B cell (primary cell): ENCODE data around the gene CTAGE4. TPM values are rescaled to one million over a fixed set of nuclear protein-coding genes. Genes with fewer than 3 reads are reported as not detected.
"Not testable (repeated sequence)": the region's sequence is repeated elsewhere in the genome, so short reads cannot be mapped to it uniquely, and the experiment has no call there.

Experiments
- ATAC-seq: fragments of 200-7000 bp; cut with Tn5 transposase; one replicate; pipeline ENCODE4 v1.10.0; 2021; ENCODE audit warnings: low read depth, mild to moderate bottlenecking, moderate number of reproducible peaks, moderate library complexity
- CTCF ChIA-PET: fragments of 350-600 bp; sonication (Branson Sonifier 250); formaldehyde crosslinking; loops from one replicate; lab custom pipeline; 2021; ENCODE audit warnings: antibody characterized with exemption, inconsistent platforms; lab: Charles Lee
- POLR2A ChIA-PET: fragments of 350-600 bp; sonication (Branson Sonifier 250); formaldehyde crosslinking; loops from one replicate; lab custom pipeline; 2021; ENCODE audit warnings: antibody characterized with exemption; lab: Charles Lee
- DNase-seq: peaks from one replicate; pipeline ENCODE4 v3.0.0; 2013
- H2AFZ ChIP-seq: 2 replicates; pipeline ENCODE4 v1.6.1; 2012; ENCODE audit warnings: mild to moderate bottlenecking, low read depth, low read length; ENCODE audit not compliant: insufficient read depth, poor library complexity, severe bottlenecking
- H3K27ac ChIP-seq, 2 donors: 1 replicate in 1 of 2; 2 replicates in 1 of 2; pipeline ENCODE4 v1.5.1; 2012 to 2013; ENCODE audit warnings: low read length in 2 of 2, mild to moderate bottlenecking in 2 of 2, moderate library complexity in 1 of 2
- H3K27me3 ChIP-seq, 4 experiments: fragments of 200-600 bp in 1 of 4; sonication (generic) in 1 of 4; replicated peaks in 1 of 4; 1 replicate in 2 of 4; 2 replicates in 2 of 4; pipeline versions ENCODE4 v1.6.1 to v1.7.0; 2013 to 2016; ENCODE audit warnings: low read length in 3 of 4, mild to moderate bottlenecking in 2 of 4, mixed read lengths in 1 of 4, moderate library complexity in 1 of 4; ENCODE audit not compliant: insufficient read depth in 4 of 4, control insufficient read depth in 3 of 4; ENCODE audit errors: control extremely low read depth in 1 of 4
- H3K36me3 ChIP-seq, 2 experiments: replicated peaks in 1 of 2; 1 replicate in 1 of 2; 2 replicates in 1 of 2; pipeline versions ENCODE4 v1.6.1 to v1.7.1; 2013; ENCODE audit warnings: low read length in 1 of 2; ENCODE audit not compliant: insufficient read depth in 2 of 2, control insufficient read depth in 1 of 2; ENCODE audit errors: control extremely low read depth in 1 of 2, extremely low read depth in 1 of 2
- H3K4me1 ChIP-seq, 2 donors: fragments of 200-600 bp in 1 of 2; sonication (generic) in 1 of 2; 1 replicate in 1 of 2; 2 replicates in 1 of 2; pipeline versions ENCODE4 v1.5.1 to v1.6.1; 2013 to 2017; ENCODE audit warnings: low read length in 2 of 2; ENCODE audit not compliant: control insufficient read depth in 2 of 2, insufficient read depth in 2 of 2
- H3K4me2 ChIP-seq: replicated peaks from 2 replicates; pipeline ENCODE3; 2012; ENCODE audit warnings: mild to moderate bottlenecking, low read depth, low read length; ENCODE audit not compliant: poor library complexity, severe bottlenecking
- H3K4me3 ChIP-seq, 5 experiments: fragments of 200-600 bp in 1 of 5; sonication (generic) in 1 of 5; 1 replicate in 3 of 5; 2 replicates in 2 of 5; pipeline versions ENCODE4 v1.5.1 to v1.7.0; 2011 to 2016; ENCODE audit warnings: low read length in 4 of 5, mild to moderate bottlenecking in 4 of 5, low read depth in 2 of 5, control low read depth in 1 of 5, moderate library complexity in 1 of 5; ENCODE audit not compliant: insufficient read depth in 1 of 5; ENCODE audit errors: control extremely low read depth in 1 of 5, extremely low read depth in 1 of 5
- H3K79me2 ChIP-seq: fragments of 200-600 bp; sonication (generic); one replicate; pipeline ENCODE4 v1.6.0; 2016; ENCODE audit warnings: low read length; ENCODE audit not compliant: control insufficient read depth, insufficient read depth
- H3K9ac ChIP-seq: fragments of 200-600 bp; sonication (generic); 2 replicates; pipeline ENCODE4 v1.6.1; 2017; ENCODE audit warnings: mild to moderate bottlenecking, low read length, moderate library complexity
- H3K9me3 ChIP-seq, 3 donors: one replicate each; pipeline versions ENCODE4 v1.6.1 to v1.7.1; 2013; ENCODE audit warnings: low read length in 2 of 3; ENCODE audit not compliant: control insufficient read depth in 2 of 3, insufficient read depth in 1 of 3; ENCODE audit errors: control extremely low read depth in 1 of 3
- H4K20me1 ChIP-seq: 2 replicates; pipeline ENCODE4 v1.6.0; 2012; ENCODE audit warnings: mild to moderate bottlenecking, low read length; ENCODE audit not compliant: insufficient read depth, control insufficient read depth, poor library complexity, severe bottlenecking
- H3K27ac Mint-ChIP-seq: one replicate; pipeline ENCODE4 v1.8.0; 2021; ENCODE audit warnings: mixed read lengths
- H3K27me3 Mint-ChIP-seq: one replicate; pipeline ENCODE4 v1.8.0; 2021; ENCODE audit warnings: mixed read lengths
- H3K4me1 Mint-ChIP-seq: one replicate; pipeline ENCODE4 v1.8.0; 2021; ENCODE audit warnings: mixed read lengths
- H3K4me3 Mint-ChIP-seq: one replicate; pipeline ENCODE4 v1.8.0; 2021; ENCODE audit warnings: mixed read lengths
- H3K9me3 Mint-ChIP-seq: one replicate; pipeline ENCODE4 v1.8.0; 2022; ENCODE audit warnings: mixed read lengths; ENCODE audit not compliant: insufficient read depth
- EZH2 ChIP-seq: IDR thresholded peaks from 2 replicates; pipeline ENCODE4 v1.6.1; 2012; ENCODE audit warnings: borderline replicate concordance, low read depth, mild to moderate bottlenecking, moderate library complexity, low read length; ENCODE audit not compliant: insufficient read depth, poor library complexity, severe bottlenecking
- WGBS: methylation state at CpG from one replicate; pipeline ENCODE4 v1.1.5; 2013; ENCODE audit warnings: missing lambda C conversion rate; ENCODE audit not compliant: insufficient coverage; 5-methylcytosine and 5-hydroxymethylcytosine counted together
- intact Hi-C: fragments of 100-400 bp; cut with micrococcal nuclease; formaldehyde crosslinking; loops from one replicate; pipeline ENCODE4 v1.10.0; 2022
- polyA plus RNA-seq: library from polyadenylated mRNA; depleted of rRNA; stranded (reverse); fragments of >200 nt; gene quantifications from 2 replicates; pipeline ENCODE4 v1.2.3, GENCODE V29; 2012
- total RNA-seq, 2 donors: library from RNA; stranded (reverse); fragments of 120-200 nt in 1 of 2; gene quantifications; 1 replicate in 1 of 2; 2 replicates in 1 of 2; pipeline versions ENCODE4 v1.2.3 to v1.2.4, GENCODE V29; 2013 to 2022
- TF ChIP-seq, protein P1 (sequence below): fragments of 200-600 bp; IDR thresholded peaks from one replicate; pipeline ENCODE4 v1.8.0; 2022; ENCODE audit warnings: antibody characterized with exemption, mild to moderate bottlenecking

Gene CTAGE4
- total and polyA plus RNA-seq, 2 donors (not counting 1 experiment from before 2014, with no cell fraction given): 0.12 TPM; not detected in 1

DNA sequence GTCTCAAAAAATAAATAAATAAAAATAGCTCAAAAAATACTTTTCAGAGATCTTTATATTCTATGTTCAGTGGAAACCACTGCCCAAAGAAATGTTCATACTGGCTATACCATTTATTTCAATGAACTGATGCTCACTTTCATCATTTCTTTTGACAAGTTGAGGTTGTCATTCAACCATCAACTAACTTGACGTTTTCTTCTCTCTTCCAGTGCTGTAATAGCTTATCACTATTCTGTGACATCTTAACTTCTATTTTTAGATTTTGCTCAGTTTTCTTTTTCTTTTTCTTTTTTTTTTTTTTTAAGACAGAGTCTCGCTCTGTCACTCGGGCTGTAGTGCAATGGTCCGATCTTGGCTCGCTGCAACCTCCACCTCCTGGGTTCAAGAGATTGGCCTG lies 8.7 kb upstream of the CTAGE4 start:
- Histone ChIP-seq H3K4me1 (no peaks in the 10 kb centered on the region), H2AFZ (no peak overlapping the region), H3K36me3 (no peaks in the 10 kb centered on the region), H3K27me3 (peaks cover 0 to 4% (median 0%) of the 10 kb centered on the region in 4 experiments), H3K27ac (no peak overlapping the region), H3K4me2 (no peak overlapping the region), H4K20me1 (no peaks in the 10 kb centered on the region), H3K9me3 (peaks cover 0 to 9% (median 0%) of the 10 kb centered on the region in 3 donors), H3K79me2 (no peaks in the 10 kb centered on the region), H3K4me3 (no peak overlapping the region), H3K9ac (no peak overlapping the region)
- CTCF ChIA-PET: no interaction called here
- TF ChIP-seq, protein P1, sequence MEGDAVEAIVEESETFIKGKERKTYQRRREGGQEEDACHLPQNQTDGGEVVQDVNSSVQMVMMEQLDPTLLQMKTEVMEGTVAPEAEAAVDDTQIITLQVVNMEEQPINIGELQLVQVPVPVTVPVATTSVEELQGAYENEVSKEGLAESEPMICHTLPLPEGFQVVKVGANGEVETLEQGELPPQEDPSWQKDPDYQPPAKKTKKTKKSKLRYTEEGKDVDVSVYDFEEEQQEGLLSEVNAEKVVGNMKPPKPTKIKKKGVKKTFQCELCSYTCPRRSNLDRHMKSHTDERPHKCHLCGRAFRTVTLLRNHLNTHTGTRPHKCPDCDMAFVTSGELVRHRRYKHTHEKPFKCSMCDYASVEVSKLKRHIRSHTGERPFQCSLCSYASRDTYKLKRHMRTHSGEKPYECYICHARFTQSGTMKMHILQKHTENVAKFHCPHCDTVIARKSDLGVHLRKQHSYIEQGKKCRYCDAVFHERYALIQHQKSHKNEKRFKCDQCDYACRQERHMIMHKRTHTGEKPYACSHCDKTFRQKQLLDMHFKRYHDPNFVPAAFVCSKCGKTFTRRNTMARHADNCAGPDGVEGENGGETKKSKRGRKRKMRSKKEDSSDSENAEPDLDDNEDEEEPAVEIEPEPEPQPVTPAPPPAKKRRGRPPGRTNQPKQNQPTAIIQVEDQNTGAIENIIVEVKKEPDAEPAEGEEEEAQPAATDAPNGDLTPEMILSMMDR: no peak
- no peak for TF ChIP-seq EZH2
- ATAC-seq (no peak), DNase-seq (no peak)
- peaks cover 8% of the 10 kb centered on the region for H3K9me3 Mint-ChIP-seq
- no peak overlapping the region for H3K27ac Mint-ChIP-seq
- peaks cover 8% of the 10 kb centered on the region for H3K27me3 Mint-ChIP-seq
- POLR2A ChIA-PET: no interaction called here
- WGBS: 100% methylated on average over 2 of the region's 5 CpGs
- intact Hi-C loops: no loop called here
- peaks cover 3% of the 10 kb centered on the region for H3K4me1 Mint-ChIP-seq
- H3K4me3 Mint-ChIP-seq: no peak overlapping the region

DNA sequence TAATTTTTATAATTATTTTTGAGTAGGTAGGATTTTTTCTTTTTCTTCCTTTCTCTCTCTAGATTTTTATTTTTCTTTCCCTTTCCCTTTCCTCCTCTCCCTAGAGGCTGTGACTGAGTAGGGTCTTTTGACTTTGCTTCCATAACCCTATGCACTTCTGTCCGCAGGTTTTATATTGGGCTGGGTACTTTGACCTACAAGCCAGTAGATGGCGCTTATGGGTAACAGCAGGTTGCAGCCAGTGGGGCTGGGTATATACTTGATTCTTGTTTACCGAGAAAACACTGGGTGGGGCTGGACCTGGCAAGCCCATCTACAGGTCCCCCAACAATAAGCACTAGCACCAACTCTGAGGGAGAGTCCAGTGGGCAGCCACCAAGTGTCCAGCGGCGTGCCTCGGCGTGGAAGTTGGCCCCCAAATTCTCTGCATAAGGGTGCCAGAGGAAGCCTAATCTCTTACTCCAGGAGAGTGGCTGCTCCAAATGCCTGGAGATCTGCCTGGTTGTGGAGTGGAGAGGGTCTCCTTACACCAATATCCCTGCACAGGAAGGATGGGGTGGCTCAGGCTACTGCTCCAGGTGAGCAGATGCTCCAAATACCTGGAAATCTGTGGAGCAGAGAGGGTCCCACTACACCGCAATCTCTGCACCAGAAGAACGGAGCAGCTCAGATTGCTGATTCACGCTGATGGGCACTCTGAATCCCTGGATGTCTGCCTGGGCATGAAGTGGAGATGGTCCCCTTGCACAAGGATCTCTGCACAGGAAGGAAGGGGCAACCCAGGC lies 4.7 kb upstream of the CTAGE4 start:
- H3K27me3 Mint-ChIP-seq, H3K4me3 ChIP-seq, H3K27ac ChIP-seq, POLR2A ChIA-PET, H4K20me1 ChIP-seq, H3K9ac ChIP-seq, H3K9me3 Mint-ChIP-seq, H2AFZ ChIP-seq, H3K27me3 ChIP-seq, H3K27ac Mint-ChIP-seq, intact Hi-C loops, H3K4me1 Mint-ChIP-seq, H3K4me3 Mint-ChIP-seq, H3K36me3 ChIP-seq, H3K79me2 ChIP-seq, H3K4me1 ChIP-seq, H3K9me3 ChIP-seq: not testable (repeated sequence)
- peak; percentile 48 for DNase-seq
- peak; percentile 92 for ATAC-seq
- WGBS: no CpG with 5 or more reads among the region's 10 CpGs
- H3K4me2 ChIP-seq: peak overlapping the region; percentile 2
- CTCF ChIA-PET: interaction anchor here (0.8 to 1.9 kb wide), 5 partner anchors 10 to 216 kb away, joined by 3 to 14 read pairs (median 6); no protein-coding TSS in a partner anchor
- TF ChIP-seq, protein P1: peak; percentile 60

DNA sequence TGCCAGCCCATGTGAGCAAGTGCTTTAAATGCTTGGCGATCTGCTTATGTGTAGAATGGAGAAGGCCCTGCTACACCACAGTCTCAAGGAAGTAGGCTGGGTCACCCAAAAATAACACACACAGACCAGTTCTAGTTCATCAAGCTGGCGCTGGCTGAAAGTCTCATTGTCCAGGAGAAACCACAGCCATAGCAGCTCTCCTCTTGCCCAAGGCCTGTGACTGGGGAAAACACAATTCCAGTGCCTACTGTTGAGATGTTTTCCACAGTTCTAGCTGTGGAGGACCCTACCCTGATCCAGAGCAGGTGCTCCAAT lies 4.1 kb upstream of the CTAGE4 start:
- H3K9me3 Mint-ChIP-seq, H4K20me1 ChIP-seq, H3K36me3 ChIP-seq, H3K9me3 ChIP-seq, POLR2A ChIA-PET, H3K4me2 ChIP-seq, DNase-seq, H3K27me3 ChIP-seq, H3K4me3 ChIP-seq, H3K4me3 Mint-ChIP-seq, H3K4me1 ChIP-seq, CTCF ChIA-PET, H2AFZ ChIP-seq, H3K79me2 ChIP-seq, H3K27ac ChIP-seq, H3K9ac ChIP-seq, H3K27me3 Mint-ChIP-seq, intact Hi-C loops, H3K4me1 Mint-ChIP-seq, H3K27ac Mint-ChIP-seq: not testable (repeated sequence)
- WGBS: no CpG with 5 or more reads among the region's 2 CpGs
- peak; percentile 21 for ATAC-seq
